Measurements from ENCODE around the gene PCK1.
A peak's percentile ranks its signal among the peaks of the same experiment; 100 is the strongest.

PCK1 gene

DNA sequence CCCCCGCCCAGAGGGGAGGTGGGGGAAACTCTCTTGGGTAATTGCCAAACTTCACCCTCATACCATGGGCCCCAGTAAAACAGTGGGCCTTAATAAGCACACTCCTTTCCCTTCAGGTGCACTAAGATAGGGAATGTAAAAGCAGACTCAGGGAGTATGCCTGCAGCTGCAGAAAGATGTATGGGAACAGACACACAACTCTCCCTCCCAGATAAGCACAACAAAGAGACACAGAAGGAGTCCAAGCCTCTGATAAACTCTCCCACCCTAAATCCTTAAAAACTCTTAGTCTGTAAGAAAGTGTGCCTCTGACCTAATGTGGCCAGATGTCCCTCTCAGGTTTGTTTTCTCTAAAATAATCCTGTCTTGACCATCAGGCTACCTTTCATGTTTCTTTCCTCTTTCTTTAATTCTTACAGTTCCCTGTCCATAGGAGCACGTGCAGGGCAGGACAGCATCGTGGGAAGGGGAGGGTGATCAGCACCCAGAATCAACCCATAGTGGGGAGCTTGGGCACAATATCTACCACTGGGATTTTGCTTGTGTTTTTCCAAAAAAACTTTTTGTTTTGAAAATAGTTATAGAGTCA, 24.7 kb upstream of the PCK1 start:
- DNase-seq = no peak
- intact Hi-C loops (cut with DNase I) = no loop called here

DNA sequence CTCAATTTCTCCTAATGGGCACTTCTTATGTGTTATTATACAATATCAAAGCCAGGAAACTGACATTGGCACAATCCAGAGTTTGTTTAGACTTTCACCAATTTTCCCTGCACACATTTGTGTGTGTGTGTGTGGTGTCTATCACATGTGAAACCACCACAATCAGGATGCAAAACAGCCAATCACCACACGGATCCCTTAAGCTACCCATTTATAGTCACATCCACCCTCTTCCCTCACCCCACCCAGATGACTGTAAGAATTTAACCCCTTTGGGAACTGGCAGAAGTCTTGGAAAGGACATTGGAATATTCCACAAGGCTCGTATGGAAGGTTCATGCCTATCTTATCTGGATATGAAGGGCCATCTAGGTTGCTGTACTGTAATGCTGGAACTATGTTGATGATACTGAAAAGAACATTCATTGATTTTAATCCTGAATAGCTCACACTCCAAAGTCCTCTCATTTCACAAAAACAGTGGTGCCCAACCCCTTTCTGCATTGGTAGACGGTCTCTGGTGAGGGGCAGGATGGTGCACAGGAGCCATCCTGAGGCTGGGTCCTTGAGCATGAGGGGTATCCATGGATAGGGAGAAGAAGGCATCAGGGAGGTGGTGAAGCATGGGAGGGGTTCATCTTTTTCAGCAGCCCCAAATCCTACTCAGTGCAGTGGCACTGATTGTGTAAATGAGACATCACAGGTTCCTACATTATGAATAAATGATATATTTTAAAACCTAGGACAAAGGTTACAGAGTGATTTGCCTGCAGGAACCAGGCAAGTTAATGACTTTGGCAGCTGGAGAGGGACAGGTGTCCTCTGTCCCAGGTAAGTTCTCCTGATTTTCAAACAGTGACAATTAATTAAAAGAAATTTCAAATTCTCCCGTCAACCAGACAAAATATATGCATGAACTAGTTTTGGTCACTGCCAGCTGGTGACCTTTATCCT, 23.9 kb upstream of the PCK1 start:
- DNase-seq = no peak
- intact Hi-C loops (cut with DNase I) = no loop called here

DNA sequence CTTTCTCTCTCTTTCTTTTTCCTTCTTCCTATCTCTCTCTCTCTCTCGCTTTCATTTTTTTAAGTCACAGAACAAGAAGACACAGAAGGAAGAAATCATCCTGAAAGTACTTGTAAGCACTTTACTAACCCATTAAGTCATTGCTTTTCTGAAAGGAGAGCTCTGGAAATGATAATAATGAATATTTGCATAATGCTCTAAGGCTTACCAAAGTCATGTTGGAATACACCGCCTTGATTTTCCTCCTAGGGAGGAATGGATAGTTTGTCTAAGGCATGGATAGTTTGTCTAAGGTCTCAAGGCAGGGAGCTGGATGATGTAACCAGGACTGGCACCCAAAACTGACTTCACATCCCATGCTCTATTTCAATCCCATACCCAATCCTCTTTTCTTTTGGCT, 23.1 kb upstream of the PCK1 start:
- no peak for DNase-seq
- intact Hi-C loops (cut with DNase I) = no loop called here

DNA sequence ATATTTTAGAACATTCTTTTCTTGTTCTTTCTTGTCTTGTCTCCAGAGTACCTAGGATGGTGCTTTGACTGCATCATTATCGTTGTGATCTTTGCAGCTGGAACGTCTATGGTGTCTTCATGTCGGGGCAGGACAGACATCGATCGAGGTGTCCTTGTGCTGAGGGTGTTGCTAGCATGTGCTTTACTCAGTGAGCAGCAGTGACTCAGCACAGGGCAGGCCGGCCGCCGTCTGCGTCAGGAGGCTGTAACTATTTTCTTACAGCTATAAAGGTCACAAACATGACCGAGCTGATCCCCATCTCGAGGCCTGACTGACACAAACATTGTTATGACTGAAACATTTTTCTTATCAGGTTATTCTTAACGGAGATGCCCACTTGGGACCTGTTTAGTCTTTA, 21.0 kb upstream of the PCK1 start:
- intact Hi-C loops (cut with DNase I) = no loop called here
- DNase-seq = no peak

DNA sequence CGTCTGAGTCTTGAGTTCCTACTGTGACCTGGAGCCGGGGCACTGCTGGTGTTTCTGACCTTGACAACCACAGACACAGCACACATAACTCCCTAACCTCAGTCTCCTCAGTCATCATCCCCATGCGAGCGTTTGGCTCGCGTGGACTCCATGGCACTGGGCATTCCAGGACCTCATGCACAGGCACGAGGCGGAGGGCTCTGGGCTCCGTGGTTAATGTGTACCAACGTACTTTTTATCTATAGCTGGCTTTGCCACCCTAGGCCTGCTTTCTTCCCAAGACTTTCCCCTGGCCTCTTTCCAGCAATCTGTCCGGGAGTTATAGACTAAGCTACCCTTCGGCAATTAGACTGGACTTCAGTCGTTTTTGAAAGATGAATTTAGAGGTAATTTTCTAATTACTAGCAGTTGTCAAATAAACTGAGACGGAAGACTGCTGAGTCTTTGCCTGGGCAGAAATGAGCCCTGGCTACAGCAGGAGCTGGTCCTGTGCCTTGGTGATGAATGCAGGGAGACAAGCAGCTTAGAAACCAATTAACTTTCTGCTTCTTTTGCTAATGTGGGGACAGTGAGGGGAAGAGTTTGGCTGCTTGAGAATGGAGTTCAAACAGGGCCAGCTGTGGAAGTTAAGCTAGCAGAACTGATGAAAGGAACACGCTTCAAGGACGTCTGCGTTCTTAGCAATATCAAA, 19.9 kb upstream of the PCK1 start:
- DNase-seq = no peak
- intact Hi-C loops (cut with DNase I) = no loop called here

DNA sequence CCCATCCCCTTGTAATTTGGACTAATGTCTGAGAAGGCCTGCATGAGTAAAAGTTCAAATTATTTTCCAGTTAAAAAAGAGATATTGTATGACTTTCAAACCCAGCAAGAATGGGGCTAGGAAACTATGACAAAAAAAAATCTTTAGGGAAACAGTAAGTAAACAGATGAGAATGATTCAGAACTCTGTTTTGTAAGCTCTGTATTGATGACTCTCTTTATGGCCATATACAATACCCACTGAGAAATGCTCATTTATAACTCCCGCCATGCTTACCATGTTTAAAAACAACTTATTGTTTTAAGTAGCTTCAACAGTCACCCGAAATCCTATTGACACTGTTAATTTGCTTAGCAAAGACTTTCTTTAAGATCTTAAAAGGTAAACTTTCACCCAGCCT, 17.2 kb upstream of the PCK1 start:
- intact Hi-C loops (cut with DNase I) = no loop called here
- DNase-seq = no peak

DNA sequence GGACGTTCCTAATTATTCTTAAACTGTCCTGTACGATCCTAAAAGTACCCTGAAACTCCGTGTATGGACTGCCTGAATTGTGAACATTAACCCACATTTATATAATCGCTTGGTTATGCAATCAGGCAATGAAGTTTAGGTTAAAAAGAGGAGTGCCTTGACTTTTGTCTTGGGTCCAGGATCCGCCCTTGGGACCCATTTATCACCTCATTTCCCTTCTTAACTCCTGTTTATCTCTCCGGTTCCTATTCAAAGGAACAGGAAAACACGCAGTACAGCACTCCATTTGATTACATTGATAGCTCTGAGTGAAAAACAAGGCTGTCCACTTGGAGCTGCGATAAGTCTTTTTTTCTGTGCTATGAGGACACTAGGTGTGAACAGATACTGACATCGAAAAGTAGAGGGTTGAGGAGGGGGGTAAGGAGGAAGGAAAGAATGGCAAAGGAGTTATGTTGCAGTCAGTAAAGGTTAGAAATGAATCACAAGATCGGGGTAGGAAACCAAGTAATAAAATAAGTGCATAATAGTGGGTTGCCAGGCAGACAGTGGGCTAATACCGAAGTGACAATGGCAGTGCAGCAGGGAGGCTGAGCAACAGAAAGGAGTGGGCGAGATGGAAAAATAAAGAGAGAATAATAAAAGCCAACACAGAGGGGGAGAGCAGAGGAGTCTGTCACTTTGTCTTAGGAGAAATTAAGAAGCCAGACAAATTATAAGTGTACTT, 15.9 kb upstream of the PCK1 start:
- DNase-seq = no peak
- intact Hi-C loops (cut with DNase I) = no loop called here

DNA sequence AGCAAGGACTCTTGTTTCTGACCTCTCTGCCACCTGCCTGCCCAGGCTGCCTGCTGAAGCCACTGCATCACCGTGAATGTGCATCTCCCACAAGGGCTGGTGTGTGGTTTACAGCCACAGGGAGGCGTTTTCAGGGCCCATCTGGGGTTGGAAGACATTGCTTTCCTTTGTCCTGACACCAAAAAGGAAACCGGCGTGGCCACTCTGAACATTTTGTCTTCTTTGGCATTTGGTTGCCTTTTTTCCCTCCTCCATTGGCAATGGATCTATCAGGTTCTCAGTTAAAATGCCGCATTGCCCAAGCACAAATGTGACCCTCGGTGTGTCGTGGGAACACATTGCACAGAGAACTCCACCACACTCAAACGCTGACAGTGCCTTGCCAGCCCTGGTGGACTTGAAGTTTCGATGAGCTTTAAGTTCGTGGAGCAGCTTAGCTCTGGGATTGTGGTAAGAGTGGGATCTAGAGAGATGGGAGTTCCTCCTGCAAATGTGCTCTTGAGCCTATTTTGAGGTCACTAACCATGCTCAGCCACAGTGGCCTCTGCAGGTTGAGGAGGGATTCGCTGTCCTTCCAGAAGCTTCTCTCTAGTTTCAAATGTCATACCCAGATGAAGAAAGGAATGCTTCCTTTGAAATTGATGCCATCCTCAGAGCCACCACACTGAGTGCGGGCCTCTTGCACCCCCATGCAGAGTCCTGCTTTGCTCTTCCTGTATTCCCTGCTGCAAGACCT, 14.8 kb upstream of the PCK1 start:
- intact Hi-C loops (cut with DNase I) = no loop called here
- DNase-seq = no peak

DNA sequence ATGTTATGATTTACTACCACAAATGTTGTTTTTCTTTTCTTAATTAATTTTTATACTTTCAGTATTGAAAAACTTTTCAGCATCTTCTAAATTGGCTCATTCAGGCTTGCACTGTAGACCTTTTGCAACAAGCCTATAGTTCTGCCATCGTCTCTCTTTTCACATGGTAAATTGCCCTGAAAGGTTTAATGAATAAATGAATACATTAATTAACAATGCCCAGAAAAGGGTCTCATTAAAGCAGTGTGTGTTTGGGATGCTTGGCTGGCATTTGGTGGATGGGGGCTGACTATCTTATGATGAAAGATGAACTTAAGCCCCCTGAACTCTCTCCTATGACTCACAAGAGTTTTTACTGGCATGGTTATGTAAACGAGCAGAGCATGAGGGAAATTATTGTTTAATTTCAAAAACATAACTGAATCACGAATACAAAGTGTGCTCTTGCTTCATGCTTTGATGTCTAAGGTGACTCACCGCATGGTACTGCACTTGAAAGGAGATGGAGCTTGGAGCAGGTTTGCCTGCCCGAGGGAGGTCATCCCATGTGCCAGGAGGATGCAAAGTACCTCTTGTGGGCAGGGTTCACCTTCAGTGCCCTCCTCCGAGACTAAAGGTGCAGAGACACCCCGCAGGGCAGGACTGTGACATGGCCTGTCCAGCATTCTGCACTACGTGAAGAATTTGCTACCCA, 13.8 kb upstream of the PCK1 start:
- no peak for DNase-seq
- intact Hi-C loops (cut with DNase I) = no loop called here

DNA sequence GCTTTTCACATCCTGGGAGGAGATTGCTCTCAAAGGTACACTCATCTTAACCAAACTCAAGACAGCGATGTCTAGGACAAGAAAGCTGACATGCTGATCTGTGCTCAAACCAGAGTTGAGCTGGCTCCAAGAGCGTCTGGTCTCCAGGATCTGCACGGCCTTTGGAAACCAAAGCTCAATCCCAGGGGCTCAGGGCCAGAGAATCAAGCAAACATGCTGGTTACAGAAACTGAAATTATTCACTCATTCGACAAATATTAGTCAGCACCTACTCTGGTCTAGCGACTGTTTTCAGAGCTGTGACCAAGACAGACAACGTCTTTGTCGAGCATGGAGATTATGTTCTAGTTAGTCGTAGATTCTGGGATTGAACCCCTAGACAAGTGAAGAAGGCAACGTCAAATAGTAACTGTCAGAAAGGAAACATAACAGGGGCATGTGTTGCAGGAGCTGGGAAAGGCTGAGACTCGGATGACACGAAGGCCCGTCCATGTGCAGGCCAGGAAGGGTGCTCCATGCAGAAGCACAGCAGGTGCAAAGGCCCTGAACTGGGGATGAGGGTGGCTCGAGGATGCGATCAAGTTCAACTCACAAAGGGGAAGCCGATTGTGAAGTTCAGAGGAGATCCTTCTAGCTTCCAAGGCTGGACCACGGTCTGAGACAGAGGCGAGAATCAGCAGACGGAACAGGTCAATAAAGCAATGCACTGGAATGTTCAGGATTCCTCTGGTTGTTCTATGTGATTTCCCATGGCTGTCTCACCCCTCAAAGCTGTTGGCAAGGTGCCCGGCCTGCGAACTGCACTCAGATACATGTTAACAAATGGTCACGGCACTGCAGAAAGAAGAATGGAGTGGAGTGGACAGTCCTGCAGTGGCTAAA, 12.5 kb upstream of the PCK1 start:
- no peak for DNase-seq
- intact Hi-C loops (cut with DNase I) = no loop called here

DNA sequence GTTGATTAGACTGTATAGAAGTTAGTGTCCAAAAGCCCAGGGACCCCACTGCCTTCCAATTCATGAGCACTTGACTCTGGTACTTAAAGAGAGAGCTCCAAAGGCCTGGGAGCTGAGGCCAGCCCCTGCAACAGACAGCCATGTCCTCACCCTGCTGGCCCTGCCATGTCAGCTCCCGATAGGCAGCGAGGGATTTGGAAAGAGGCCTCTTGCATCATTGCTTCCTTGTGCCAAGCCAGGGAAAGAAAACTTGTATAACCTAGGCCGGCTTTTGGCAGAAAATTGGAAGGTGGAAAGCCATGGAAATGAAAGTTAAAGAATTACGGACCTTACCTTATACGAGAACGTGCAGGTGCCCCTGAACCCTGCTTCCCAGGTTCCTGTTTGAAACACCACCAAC, 8.4 kb upstream of the PCK1 start:
- intact Hi-C loops (cut with DNase I) = no loop called here
- DNase-seq = no peak

DNA sequence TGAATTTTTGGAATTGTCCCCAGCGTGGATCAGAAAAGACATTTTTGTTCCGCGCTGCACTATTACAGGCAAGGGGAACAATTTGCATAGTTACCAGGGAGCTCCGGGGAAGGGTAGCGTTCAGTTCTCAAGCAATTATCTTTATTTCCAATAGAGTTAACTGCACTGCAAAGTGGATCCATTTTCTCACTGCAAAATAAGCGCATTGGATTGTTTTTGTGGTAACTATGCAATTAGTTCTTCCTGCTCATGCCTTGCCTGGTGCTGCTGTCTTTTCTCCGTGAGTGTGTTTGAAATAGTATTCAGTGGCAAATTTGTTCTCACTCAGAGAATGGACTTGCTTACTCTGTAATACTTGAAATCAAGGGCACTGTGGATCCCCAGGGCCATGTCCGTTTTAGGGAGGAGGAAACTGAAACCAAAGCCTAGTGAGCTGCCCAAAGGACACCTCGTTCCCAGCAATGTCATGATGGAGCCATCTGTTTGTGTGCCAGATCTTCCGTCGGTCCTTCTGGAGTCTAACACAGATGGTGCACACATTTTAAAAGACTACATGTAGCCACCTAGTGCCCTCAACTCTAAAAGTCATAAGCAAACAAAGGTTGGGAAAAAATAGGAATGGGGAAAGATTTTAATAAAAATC, 7.4 kb upstream of the PCK1 start:
- no peak for DNase-seq

DNA sequence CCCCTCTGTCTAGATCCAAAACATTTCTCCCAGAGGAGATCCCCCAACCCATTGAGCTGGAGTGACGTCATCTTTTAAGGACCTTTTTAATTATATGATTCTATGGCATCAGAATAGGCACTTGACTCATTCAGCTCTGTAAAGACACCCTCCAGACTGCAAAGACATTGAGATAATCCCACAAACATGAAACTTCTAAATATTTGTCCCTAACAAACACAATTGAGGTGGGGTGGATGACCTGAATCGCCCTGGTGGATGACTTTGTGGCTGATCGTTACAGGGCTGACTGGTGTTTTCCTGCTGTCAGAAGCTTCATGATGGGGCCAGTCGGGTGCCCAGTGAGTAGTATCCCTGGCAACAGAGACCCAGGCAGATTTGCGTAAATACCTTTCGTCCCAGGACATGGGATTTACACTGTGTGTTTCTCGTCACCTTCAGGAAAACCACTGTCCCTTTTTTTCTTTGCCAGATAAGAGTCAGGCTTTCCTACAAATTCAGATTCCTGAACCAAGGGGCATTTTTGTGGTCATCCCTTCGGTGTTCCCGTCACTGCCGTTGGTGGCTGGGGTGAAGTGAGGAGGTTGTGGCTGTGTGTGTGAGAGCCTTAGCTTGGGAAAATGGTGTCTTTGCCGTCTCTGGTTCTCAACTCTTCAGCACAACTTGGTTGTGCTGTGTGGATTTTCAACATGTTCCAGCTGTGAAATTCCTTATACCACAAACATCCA, 5.3 kb upstream of the PCK1 start:
- intact Hi-C loops (cut with DNase I) = no loop called here
- DNase-seq = no peak

More for the DNA sequence above, 7.4 kb upstream of the PCK1 start:
- intact Hi-C loops (cut with DNase I) = no loop called here

DNA sequence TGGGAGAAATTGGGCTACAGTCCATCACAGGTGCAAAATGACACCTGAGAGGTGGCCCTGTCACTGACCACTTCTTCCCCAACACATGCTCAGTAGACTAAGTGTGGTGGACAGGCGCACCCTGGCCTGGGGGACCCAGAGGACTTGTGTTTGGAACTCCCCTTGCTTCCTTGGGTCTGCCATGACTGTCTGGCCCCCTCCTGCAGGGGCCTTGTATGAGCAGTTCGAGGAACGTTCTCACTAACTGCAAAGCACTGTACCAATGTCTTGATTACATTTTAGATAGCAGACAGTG, 4.0 kb upstream of the PCK1 start:
- peak in 1 of 10 donors; percentile 52 for DNase-seq

DNA sequence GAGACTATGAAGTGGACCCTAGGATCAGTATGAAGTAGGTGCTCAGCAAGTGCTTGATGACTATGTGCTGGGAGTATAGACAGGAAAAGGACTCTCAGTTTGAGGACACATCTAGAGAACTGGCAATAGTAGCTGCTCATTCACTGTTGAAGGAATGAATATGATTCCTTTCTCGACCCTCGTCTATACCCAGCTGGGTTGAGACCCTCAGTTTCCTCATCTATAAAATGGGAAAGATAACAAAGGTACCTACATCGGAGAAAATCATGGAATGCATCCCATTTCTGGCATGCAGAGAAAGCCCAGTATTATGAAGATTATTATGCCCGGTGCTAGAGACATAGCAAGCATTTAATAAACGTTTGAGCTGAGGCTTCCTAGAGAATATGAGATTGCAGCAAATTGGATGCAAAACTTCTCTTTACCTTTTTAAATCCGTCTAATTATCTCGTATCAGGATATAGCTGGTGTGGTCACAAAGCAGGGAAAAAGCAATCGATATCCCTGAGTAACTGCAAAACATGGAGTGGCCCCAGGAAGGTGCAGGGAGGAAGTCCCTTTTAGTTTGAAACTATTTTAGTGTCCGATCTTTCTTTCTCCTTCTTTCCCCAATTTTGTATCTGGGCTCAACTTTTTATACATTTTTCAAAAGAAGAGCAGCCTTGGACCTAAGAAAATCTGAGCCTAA, 2.8 kb upstream of the PCK1 start:
- intact Hi-C loops (cut with DNase I) = no loop called here
- DNase-seq = no peak

More for the DNA sequence above, 4.0 kb upstream of the PCK1 start:
- intact Hi-C loops (cut with DNase I) = no loop called here

DNA sequence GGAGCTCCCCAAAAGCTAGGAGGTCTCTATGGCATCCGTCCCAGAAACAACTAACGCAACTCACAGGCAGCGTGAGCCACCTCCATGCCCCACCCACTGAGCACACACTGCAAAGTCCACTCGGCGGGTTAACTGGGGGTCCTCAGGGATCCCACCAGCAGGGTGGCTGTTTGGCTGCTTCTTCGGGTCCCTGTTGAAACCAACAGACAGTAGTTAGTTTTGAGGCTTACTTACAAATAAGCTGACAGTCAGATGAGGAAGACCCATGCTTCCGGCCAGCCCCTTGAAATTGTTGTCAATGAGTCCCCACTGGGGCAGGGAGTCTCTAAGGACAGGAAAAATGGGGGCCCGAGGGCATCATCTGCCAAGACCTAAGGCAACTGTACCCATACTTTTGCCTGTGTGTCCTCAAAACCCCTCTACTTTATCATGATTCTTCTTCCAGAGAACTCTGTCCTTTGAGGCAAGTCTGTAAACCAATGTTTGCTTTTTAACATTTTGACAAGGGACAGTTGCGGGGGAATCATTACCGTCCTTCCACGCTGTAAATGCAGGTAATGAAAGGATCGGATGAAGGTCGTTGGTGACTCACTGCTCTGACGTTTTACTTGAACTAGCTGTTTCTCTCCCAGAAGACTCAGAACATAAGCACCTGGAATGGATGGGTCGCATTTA, 2.2 kb upstream of the PCK1 start:
- DNase-seq = peak in 1 of 10 donors; percentile 46
- intact Hi-C loops (cut with DNase I) = no loop called here

DNA sequence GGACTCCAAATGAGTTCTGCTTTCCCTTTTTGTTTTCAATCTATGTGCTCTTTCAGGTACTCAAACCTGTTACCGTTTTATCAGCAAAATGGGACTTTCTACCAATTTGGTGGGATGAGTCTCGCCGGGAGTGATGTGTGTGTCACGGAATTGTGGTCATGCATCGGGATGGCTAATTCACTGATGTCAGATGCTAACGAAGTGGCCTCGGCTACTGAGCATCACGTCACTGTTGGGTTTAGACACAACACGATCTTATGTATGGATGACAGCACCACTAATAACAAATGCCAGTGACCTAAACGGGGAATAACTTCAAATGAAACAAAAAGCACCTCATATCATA, 1.6 kb upstream of the PCK1 start:
- intact Hi-C loops (cut with DNase I) = no loop called here
- DNase-seq = no peak
